Thyroid gland (tissue), 4 donors: ENCODE data around the gene PLIN5. TPM values are rescaled to one million over a fixed set of nuclear protein-coding genes. Genes with fewer than 3 reads are reported as not detected.

Experiments used
- DNase-seq, 2 donors: peaks; one replicate each; pipeline ENCODE4 v3.0.0-alpha.2; 2019
- H3K27ac ChIP-seq, 3 donors: fragments of 200-600 bp; sonication (generic); 1 replicate in 2 of 3; 2 replicates in 1 of 3; pipeline ENCODE4 v1.5.1; 2016 to 2019; ENCODE audit warnings: mild to moderate bottlenecking in 1 of 3, moderate library complexity in 1 of 3
- H3K27me3 ChIP-seq: fragments of 200-600 bp; sonication (generic); one replicate; pipeline ENCODE4 v1.5.1; 2019
- H3K36me3 ChIP-seq, 2 donors: fragments of 200-600 bp; sonication (generic); one replicate each; pipeline ENCODE4 v1.5.1; 2016 to 2019
- H3K4me1 ChIP-seq, 2 donors: fragments of 200-600 bp; sonication (generic); one replicate each; pipeline ENCODE4 v1.5.1; 2017 to 2019
- H3K4me3 ChIP-seq, 3 donors: fragments of 200-600 bp; sonication (generic); replicated peaks in 1 of 3; 1 replicate in 2 of 3; 2 replicates in 1 of 3; pipeline ENCODE4 v1.5.1; 2016; ENCODE audit warnings: mild to moderate bottlenecking in 1 of 3
- H3K9me3 ChIP-seq: fragments of 200-600 bp; sonication (generic); one replicate; pipeline ENCODE4 v1.5.1; 2017
- POLR2A ChIP-seq, 2 donors: fragments of 450-650 bp; IDR thresholded peaks; one replicate each; pipeline ENCODE4 v1.6.1; 2017; ENCODE audit warnings: antibody characterized with exemption in 2 of 2, mild to moderate bottlenecking in 2 of 2, moderate library complexity in 1 of 2
- WGBS, 2 donors: methylation state at CpG; one replicate each; pipeline ENCODE4 v1.1.5; 2017; 5-methylcytosine and 5-hydroxymethylcytosine counted together
- intact Hi-C: fragments of 100-400 bp; cut with DNase I; formaldehyde crosslinking; loops from one replicate; pipeline ENCODE4 v1.15.1; 2023
- total RNA-seq, 4 donors: library from RNA; depleted of rRNA; stranded (reverse); fragments of >200 nt; gene quantifications; one replicate each; pipeline ENCODE4 v1.2.3, GENCODE V29; 2016
- TF ChIP-seq, protein P1 (sequence below), 6 experiments: fragments of 200-600 bp in 3 of 6; fragments of 450-650 bp in 3 of 6; sonication (generic) in 3 of 6; IDR thresholded peaks; one replicate each; pipeline ENCODE4 v1.5.1; 2016 to 2019; ENCODE audit warnings: antibody characterized with exemption in 6 of 6, mild to moderate bottlenecking in 2 of 6, inconsistent platforms in 1 of 6, moderate library complexity in 1 of 6

The PLIN5 gene
- total RNA-seq, 4 donors from 2014 or later, result 4.1 to 12.1 (median 7.8) TPM

DNA sequence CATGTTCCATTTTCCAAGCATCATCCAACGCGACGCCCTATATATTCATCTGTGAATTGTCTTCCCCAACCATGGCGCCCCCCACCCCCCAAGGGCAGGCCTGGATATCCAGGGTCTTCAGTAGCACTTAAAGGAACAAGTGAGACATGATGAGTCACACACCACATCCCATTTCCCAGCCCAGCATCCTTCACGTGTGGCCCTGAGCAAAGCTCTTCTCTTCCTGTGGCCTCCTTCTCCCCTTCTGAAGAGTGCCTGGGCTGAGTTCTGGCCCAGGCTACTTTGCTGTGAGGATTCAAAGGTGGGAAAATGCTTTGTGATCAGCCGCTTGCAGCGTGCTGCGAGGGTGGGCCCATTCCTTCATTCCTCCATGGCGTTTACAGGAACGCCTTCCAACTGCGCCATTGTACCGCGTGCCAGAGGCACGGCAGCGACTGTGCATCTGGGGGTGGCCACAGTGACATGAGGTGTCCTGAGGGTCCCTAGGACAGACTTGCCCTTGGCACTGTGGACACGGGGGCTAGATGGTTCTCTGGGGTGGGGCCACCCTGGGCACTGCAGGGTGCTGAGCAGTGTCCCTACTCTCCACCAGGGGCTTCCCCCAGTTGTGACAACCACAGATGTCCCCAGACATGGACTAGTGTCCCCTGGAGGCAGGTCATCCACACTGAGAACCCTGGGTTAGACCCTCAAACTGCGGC is 28.4 kb downstream of the PLIN5 start:
- intact Hi-C loops, result no loop called here

DNA sequence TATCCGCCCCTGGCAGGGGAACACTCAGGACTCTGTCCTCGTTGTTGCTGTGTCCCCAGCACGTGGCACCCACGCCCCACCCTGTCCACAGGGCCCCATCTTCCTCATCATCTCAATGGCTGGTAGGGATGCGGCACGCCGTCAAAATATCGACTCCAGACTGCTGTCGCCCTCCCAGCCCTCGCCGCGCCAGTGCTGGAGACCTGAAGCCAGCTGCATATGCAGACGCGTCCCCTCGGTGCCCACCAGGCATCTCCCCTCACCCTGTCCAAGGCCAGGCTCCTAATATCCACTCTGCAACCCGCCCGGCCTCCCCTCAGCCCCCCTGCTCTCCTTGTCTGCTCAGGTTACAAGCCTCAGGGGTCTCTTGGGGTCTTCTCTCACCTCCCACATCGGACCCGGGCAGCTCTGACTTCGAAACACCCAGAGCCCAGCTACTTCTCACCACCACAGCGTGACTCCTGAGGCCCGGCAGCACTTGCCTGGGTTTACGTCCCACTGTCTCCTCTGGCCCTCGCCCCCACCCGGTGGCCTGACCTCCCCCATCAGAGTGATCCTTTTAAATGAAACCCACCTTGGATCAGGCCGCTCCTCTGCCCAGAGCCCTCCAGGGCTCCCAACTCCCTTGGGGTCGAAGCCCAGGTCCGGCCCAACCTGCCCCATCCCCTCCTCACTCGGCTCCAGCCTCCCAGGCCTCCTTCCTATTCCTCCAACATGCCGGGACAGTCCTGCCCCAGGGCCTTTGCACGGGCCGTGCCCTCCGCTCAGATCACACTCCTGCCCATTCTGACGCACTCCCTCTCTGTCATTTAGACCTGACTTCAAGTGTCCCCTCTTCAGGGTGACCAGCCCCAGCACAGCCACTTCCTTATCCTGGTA is 29.2 kb downstream of the PLIN5 start:
- TF ChIP-seq, protein P1, sequence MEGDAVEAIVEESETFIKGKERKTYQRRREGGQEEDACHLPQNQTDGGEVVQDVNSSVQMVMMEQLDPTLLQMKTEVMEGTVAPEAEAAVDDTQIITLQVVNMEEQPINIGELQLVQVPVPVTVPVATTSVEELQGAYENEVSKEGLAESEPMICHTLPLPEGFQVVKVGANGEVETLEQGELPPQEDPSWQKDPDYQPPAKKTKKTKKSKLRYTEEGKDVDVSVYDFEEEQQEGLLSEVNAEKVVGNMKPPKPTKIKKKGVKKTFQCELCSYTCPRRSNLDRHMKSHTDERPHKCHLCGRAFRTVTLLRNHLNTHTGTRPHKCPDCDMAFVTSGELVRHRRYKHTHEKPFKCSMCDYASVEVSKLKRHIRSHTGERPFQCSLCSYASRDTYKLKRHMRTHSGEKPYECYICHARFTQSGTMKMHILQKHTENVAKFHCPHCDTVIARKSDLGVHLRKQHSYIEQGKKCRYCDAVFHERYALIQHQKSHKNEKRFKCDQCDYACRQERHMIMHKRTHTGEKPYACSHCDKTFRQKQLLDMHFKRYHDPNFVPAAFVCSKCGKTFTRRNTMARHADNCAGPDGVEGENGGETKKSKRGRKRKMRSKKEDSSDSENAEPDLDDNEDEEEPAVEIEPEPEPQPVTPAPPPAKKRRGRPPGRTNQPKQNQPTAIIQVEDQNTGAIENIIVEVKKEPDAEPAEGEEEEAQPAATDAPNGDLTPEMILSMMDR (IDR thresholded peaks at IDR 0.05), result no peak
- no peak for TF ChIP-seq POLR2A (IDR thresholded peaks at IDR 0.05)
- Histone ChIP-seq H3K4me1 (no peaks in the 10 kb centered on the region), H3K27ac (no peak overlapping the region), H3K4me3 (no peak overlapping the region), H3K27me3 (no peaks in the 10 kb centered on the region), H3K36me3 (peaks cover 18 to 19% of the 10 kb centered on the region in 2 donors), H3K9me3 (no peaks in the 10 kb centered on the region)
- DNase-seq, result no peak
- intact Hi-C loops, result no loop called here
- WGBS, 2 donors, result 94% methylated on average over 29 to 34 of the region's 34 CpGs

More for the DNA sequence above, 28.4 kb downstream of the PLIN5 start:
- Histone ChIP-seq H3K9me3 (no peaks in the 10 kb centered on the region), H3K36me3 (peaks cover 10 to 12% of the 10 kb centered on the region in 2 donors), H3K27me3 (no peaks in the 10 kb centered on the region), H3K4me3 (no peak overlapping the region), H3K4me1 (no peaks in the 10 kb centered on the region), H3K27ac (no peak overlapping the region)
- 85 to 90% methylated on average over 13 to 16 of the region's 17 CpGs for WGBS, 2 donors
- no peak for DNase-seq
- TF ChIP-seq POLR2A (IDR thresholded peaks at IDR 0.05), result no peak
- TF ChIP-seq, protein P1 (IDR thresholded peaks at IDR 0.05), result no peak

DNA sequence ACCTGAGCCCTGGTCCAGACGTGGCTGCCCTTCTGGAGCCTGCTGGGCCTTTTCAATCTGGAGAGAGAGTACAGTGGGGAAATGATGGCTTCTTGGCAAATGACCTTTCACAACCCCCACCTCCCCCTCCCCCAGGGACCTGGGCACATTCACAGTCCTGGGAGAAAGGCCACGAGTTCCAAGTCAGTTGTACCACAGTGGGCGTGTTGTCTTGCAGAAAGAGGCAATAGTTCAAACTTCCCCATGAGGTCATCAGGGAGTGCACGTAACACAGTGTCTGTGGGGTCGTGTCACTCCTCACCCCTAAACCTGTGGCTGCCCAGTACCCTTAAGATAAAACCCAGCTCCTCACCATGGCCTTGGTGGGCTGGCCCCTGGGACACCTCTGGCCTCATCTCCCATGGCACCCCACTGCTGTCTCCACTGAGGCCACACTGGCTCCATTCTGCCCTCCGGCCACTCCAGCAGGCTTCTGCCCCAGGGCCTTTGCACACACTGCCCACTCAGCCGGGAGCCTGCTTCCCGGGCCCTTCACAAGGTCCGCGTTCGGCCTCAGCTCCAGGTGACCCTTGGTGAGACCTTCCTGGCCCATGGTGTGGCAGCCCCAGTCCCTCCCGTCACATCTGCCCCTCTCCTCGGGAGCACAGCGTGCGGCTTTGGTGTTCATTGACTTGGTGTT is 30.0 kb downstream of the PLIN5 start:
- no peak for TF ChIP-seq POLR2A (IDR thresholded peaks at IDR 0.05)
- TF ChIP-seq, protein P1 (IDR thresholded peaks at IDR 0.05), result no peak
- Histone ChIP-seq H3K27me3 (no peaks in the 10 kb centered on the region), H3K9me3 (no peaks in the 10 kb centered on the region), H3K27ac (no peak overlapping the region), H3K4me3 (no peak overlapping the region), H3K4me1 (no peaks in the 10 kb centered on the region), H3K36me3 (peaks cover 22% of the 10 kb centered on the region in 2 donors)
- DNase-seq, result no peak
- WGBS, 2 donors, result 83 to 88% methylated on average over 7 to 15 of the region's 15 CpGs
- intact Hi-C loops, result no loop called here

DNA sequence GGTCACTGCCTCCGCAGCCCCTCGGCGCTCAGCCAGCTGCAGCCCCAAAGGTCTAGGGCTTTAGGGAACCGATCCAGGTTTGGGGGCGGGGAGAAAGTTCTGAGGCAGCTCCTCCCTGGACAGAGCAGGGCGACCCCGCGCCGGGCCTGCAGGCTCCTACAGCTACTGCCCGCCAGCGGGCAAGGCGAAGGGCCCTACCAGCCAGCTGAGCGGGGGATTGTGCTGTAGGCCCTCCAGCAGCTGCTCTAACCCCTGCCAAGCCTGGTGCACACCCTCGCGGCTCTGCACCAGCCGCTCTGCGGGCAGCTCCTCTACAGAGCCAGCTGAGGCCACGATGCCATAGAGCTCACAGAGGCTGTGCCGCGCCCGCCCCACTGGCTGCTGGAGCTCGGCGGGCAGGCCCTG is 30.7 kb downstream of the PLIN5 start:
- Histone ChIP-seq H3K4me1 (no peaks in the 10 kb centered on the region), H3K36me3 (peaks cover 29% of the 10 kb centered on the region in 2 donors), H3K9me3 (no peaks in the 10 kb centered on the region), H3K27ac (no peak overlapping the region), H3K27me3 (no peaks in the 10 kb centered on the region), H3K4me3 (no peak overlapping the region)
- TF ChIP-seq POLR2A (IDR thresholded peaks at IDR 0.05), result no peak
- TF ChIP-seq, protein P1 (IDR thresholded peaks at IDR 0.05), result no peak
- intact Hi-C loops, result no loop called here
- DNase-seq, result no peak
- 86 to 90% methylated on average over 2 to 9 of the region's 23 CpGs for WGBS, 2 donors
